GM12892 (cell line): ENCODE results near the gene MT1E.

Experiments used
- POLR2A ChIP-seq: IDR thresholded peaks from 2 replicates; pipeline ENCODE4 v1.6.1; 2011; ENCODE audit warnings: low read depth, low read length, control low read depth
- POLR2AphosphoS5 ChIP-seq: IDR thresholded peaks from 2 replicates; pipeline ENCODE4 v1.6.1; 2011; ENCODE audit warnings: low read depth, low read length, control low read depth

DNA sequence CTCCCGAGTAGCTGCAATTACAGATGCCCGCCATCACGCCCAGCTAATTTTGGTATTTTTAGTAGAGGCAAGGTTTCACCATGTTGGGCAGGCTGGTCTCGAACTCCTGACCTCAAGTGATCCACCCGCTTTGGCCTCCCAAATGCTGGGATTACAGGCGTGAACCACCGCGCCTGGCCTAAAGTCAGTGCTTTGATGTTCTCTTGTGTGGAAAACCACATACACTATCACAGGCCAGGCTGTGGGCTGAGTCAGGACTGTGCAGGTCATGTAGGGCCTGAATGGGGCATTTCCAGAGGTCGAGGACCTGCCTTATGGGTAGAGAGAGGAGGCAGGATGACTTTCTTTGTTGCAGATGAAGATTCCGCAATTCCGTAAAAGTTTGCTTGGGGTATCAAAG lies 41.3 kb upstream of the MT1E start:
- no peak for TF ChIP-seq POLR2A
- TF ChIP-seq POLR2AphosphoS5: no peak
